BJ (cell line): ENCODE measurements around the gene ZNF620. TPM values are rescaled to one million over a fixed set of nuclear protein-coding genes. Genes with fewer than 3 reads are reported as not detected.

Experiments used
- CTCF ChIA-PET: fragments of 350-600 bp; formaldehyde crosslinking; extraction: SDS; loops from one replicate; lab custom pipeline; 2021; ENCODE audit warnings: antibody characterized with exemption, inconsistent platforms; lab: Yijun Ruan, JAX
- POLR2A ChIA-PET: fragments of 300-600 bp; sonication (Branson Sonifier 250); formaldehyde crosslinking; extraction: SDS; loops from one replicate; lab custom pipeline; 2021; ENCODE audit warnings: antibody characterized with exemption; lab: Charles Lee
- DNase-seq: peaks from one replicate; pipeline ENCODE4 v3.0.0-alpha.2; 2011; ENCODE audit warnings: low read depth
- H3K27me3 ChIP-seq: 2 replicates; pipeline ENCODE4 v1.6.0; 2011; ENCODE audit warnings: low read length; ENCODE audit not compliant: control insufficient read depth, insufficient read depth
- H3K36me3 ChIP-seq: 2 replicates; pipeline ENCODE4 v1.5.1; 2011; ENCODE audit warnings: low read length; ENCODE audit not compliant: control insufficient read depth, insufficient read depth
- H3K4me3 ChIP-seq: 2 replicates; pipeline ENCODE4 v1.5.1; 2011; ENCODE audit warnings: low read depth, mild to moderate bottlenecking, control low read depth, low read length
- polyA plus RNA-seq: library from polyadenylated mRNA; depleted of rRNA; stranded (reverse); fragments of >200 nt; gene quantifications from 2 replicates; pipeline ENCODE4 v1.2.3, GENCODE V29; 2011; rRNA removed
- small RNA-seq: library from RNA; depleted of rRNA; stranded (forward); fragments of <200 nt; gene quantifications from one replicate; pipeline ENCODE3, GENCODE V24; 2012; ENCODE audit warnings: low replicate concordance, low read depth; ENCODE audit not compliant: insufficient read length
- TF ChIP-seq, protein P1 (sequence below): IDR thresholded peaks from 2 replicates; pipeline ENCODE4 v1.5.1; 2011; ENCODE audit warnings: low read depth, mild to moderate bottlenecking, control low read depth, inconsistent platforms, low read length, moderate library complexity; ENCODE audit not compliant: insufficient read depth

ZNF620 gene
- polyA plus RNA-seq, 1 experiment: 0.27 TPM

DNA sequence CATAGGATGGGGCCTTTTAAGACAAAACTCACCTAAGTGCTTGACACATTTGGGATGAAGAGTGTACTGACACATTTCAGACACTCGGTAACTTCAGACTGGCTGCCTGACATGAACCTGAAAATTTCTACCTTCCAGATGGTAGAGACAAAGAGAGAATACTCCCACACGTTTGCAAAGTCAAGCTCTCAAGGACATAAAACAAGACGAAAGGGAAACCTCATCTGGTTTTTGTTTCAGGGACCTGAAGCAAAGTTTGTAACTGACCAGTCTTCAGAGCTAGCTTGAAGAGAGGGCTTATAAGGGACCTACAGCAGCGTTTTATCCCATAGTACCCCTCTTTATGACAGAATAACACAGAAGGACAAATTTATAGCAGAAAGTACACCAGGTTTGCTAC, 60.9 kb downstream of the ZNF620 start:
- ChIA-PET POLR2A (no interaction called here), CTCF (interaction anchor here (1.3 kb wide), 1 partner anchor 14 kb away, joined by 4 read pairs; no protein-coding TSS in a partner anchor)
- Histone ChIP-seq H3K4me3 (no peak overlapping the region), H3K27me3 (no peaks in the 10 kb centered on the region), H3K36me3 (no peaks in the 10 kb centered on the region)
- TF ChIP-seq, protein P1, sequence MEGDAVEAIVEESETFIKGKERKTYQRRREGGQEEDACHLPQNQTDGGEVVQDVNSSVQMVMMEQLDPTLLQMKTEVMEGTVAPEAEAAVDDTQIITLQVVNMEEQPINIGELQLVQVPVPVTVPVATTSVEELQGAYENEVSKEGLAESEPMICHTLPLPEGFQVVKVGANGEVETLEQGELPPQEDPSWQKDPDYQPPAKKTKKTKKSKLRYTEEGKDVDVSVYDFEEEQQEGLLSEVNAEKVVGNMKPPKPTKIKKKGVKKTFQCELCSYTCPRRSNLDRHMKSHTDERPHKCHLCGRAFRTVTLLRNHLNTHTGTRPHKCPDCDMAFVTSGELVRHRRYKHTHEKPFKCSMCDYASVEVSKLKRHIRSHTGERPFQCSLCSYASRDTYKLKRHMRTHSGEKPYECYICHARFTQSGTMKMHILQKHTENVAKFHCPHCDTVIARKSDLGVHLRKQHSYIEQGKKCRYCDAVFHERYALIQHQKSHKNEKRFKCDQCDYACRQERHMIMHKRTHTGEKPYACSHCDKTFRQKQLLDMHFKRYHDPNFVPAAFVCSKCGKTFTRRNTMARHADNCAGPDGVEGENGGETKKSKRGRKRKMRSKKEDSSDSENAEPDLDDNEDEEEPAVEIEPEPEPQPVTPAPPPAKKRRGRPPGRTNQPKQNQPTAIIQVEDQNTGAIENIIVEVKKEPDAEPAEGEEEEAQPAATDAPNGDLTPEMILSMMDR: no peak
- DNase-seq: no peak

Small RNAs within 50 kb of the gene (small RNA-seq; reads per million reads assigned to genes)
- gene RNU5B-2P: not detected

Other genes starting within 250 kb of the ZNF620 start
- 18.6 and 38.9 TPM in 2 replicates for gene EIF1B, start 196.3 kb upstream of the ZNF620 start, polyA plus RNA-seq
- gene ENTPD3, start 118.9 kb upstream of the ZNF620 start, polyA plus RNA-seq: 0.07 TPM in 1 of 2 replicates, not detected in the other
- 437 and 635 TPM in 2 replicates for gene RPL14, start 48.7 kb upstream of the ZNF620 start, polyA plus RNA-seq
- gene ZNF619, start 28.9 kb upstream of the ZNF620 start, polyA plus RNA-seq: 3.0 and 4.3 TPM in 2 replicates
- gene ZNF621, start 18.9 kb downstream of the ZNF620 start, polyA plus RNA-seq: 13.2 and 17.3 TPM in 2 replicates